Activated CD4-positive, alpha-beta memory T cell treated with anti-CD3 and anti-CD28 coated beads, Interleukin-2, amount 10 ng/mL, durations not matched to agents 7 days and 5 days (primary cell): ENCODE results near the gene TBL2. TPM values are rescaled to one million over a fixed set of nuclear protein-coding genes. Genes with fewer than 3 reads are reported as not detected.
A peak's percentile ranks its signal among the peaks of the same experiment; 100 is the strongest.
"Not testable (repeated sequence)": the region's sequence is repeated elsewhere in the genome, so short reads cannot be mapped to it uniquely, and the experiment has no call there.

ENCODE experiments used
- CTCF ChIA-PET: fragments of 350-600 bp; sonication (Branson Sonifier 250); formaldehyde crosslinking; loops from one replicate; lab custom pipeline; 2021; ENCODE audit warnings: antibody characterized with exemption, inconsistent platforms; lab: Charles Lee
- POLR2A ChIA-PET: fragments of 350-600 bp; sonication (Branson Sonifier 250); formaldehyde crosslinking; loops from one replicate; lab custom pipeline; 2021; ENCODE audit warnings: antibody characterized with exemption; lab: Charles Lee
- DNase-seq: peaks from one replicate; pipeline ENCODE4 v3.0.0-alpha.2; 2020
- H3K27ac Mint-ChIP-seq: one replicate; pipeline ENCODE4 v1.8.0; 2021; ENCODE audit warnings: mild to moderate bottlenecking, mixed read lengths
- H3K27me3 Mint-ChIP-seq: one replicate; pipeline ENCODE4 v1.8.0; 2021; ENCODE audit warnings: mixed read lengths
- H3K36me3 Mint-ChIP-seq: one replicate; pipeline ENCODE4 v1.8.0; 2021; ENCODE audit warnings: low read depth, mixed read lengths
- H3K4me1 Mint-ChIP-seq: one replicate; pipeline ENCODE4 v1.8.0; 2021; ENCODE audit warnings: mixed read lengths
- H3K4me3 Mint-ChIP-seq: one replicate; pipeline ENCODE4 v1.8.0; 2021; ENCODE audit warnings: mild to moderate bottlenecking, mixed read lengths
- H3K9me3 Mint-ChIP-seq: one replicate; pipeline ENCODE4 v1.8.0; 2021; ENCODE audit warnings: mixed read lengths
- total RNA-seq, 2 experiments: library from RNA; stranded (reverse); gene quantifications; one replicate each; pipeline ENCODE4 v1.2.3, GENCODE V29; 2021

TBL2 gene
- total RNA-seq, 2 experiments from 2014 or later: 27.1 to 29.0 TPM

- peaks cover 59% of the 10 kb centered on the region for H3K36me3 Mint-ChIP-seq
- H3K9me3 Mint-ChIP-seq: no peaks in the 10 kb centered on the region
- peaks cover 14% of the 10 kb centered on the region for H3K4me1 Mint-ChIP-seq
- no peaks in the 10 kb centered on the region for H3K27me3 Mint-ChIP-seq
- H3K27ac Mint-ChIP-seq: no peak overlapping the region
- H3K4me3 Mint-ChIP-seq: no peak overlapping the region
- DNase-seq: no peak
- POLR2A ChIA-PET: interaction anchor here (1.2 to 1.6 kb wide), 3 partner anchors 10 to 24 kb away, joined by 4 read pairs; no protein-coding TSS in a partner anchor
- CTCF ChIA-PET: interaction anchor here (1.6 kb wide), 1 partner anchor 627 kb away, joined by 5 read pairs; no protein-coding TSS in a partner anchor
These were observed 36.7 kb downstream of the TBL2 start for GRCh38 chr7:73541722-73542121.

DNA sequence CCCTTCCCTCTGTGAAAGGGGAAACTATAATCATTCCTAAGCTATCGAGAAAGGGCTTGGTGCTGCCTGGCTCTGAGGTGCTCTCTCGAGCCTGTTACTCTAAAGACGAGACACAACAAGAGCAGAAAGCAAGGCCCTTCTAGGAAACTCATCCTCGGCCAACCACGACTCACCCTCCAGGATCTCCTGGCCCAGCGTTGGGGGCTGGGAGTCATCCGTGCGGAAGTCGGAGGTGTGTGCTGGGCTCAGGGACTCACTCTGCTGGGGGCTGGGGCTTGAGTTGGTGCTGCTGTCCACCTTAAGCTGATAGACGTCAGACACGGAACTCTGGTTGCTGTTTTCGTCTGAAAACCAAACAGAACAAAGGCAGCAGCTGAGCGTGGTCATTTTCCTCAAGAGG lies 38.7 kb downstream of the TBL2 start:
- ChIA-PET POLR2A (interaction anchor here (0.9 to 4.0 kb wide), 2 partner anchors 17 to 18 kb away, joined by 3 to 20 read pairs; partner anchors contain the start of gene BAZ1B), CTCF (interaction anchor here (0.6 kb wide), 1 partner anchor 12 kb away, joined by 3 read pairs; no protein-coding TSS in a partner anchor)
- Mint-ChIP-seq H3K9me3 (no peaks in the 10 kb centered on the region), H3K36me3 (peaks cover 60% of the 10 kb centered on the region), H3K27me3 (no peaks in the 10 kb centered on the region), H3K4me1 (peaks cover 5% of the 10 kb centered on the region), H3K27ac (no peak overlapping the region), H3K4me3 (no peak overlapping the region)
- DNase-seq: no peak

DNA sequence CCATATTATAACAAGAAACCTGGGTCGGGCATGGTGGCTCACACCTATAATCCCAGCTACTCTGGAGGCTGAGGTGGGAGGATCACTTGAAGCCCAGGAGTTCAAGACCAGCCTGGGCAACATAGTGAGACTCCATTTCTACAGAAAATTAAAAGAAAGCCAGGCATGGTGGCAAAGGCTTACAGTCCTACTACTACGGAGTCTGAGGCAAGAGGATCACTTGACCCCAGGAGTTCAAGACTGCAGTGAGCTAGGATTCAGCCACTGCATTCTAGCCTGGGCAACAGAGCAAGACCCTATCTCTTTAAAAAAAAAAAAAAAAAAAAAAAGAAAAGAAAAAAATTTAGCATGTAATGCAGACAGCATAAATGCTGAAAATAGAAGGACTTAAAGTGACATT lies 39.9 kb downstream of the TBL2 start:
- DNase-seq, H3K4me1 Mint-ChIP-seq, CTCF ChIA-PET, H3K4me3 Mint-ChIP-seq, H3K9me3 Mint-ChIP-seq, H3K27ac Mint-ChIP-seq, H3K27me3 Mint-ChIP-seq: not testable (repeated sequence)
- POLR2A ChIA-PET: interaction anchor here (0.6 to 4.0 kb wide), 3 partner anchors 9 to 17 kb away, joined by 3 to 20 read pairs (median 3); partner anchors contain the start of gene BAZ1B
- peaks cover 57% of the 10 kb centered on the region for H3K36me3 Mint-ChIP-seq

GRCh38 chr7:73537051-73537450 lies 41.3 kb downstream of the TBL2 start:
- no peaks in the 10 kb centered on the region for H3K27me3 Mint-ChIP-seq
- CTCF ChIA-PET: no interaction called here
- POLR2A ChIA-PET: interaction anchor here (1.3 to 4.0 kb wide), 2 partner anchors 11 to 15 kb away, joined by 3 to 20 read pairs; partner anchors contain the start of gene BAZ1B
- H3K36me3 Mint-ChIP-seq: peaks cover 48% of the 10 kb centered on the region
- H3K9me3 Mint-ChIP-seq: no peaks in the 10 kb centered on the region
- H3K4me3 Mint-ChIP-seq: no peak overlapping the region
- peaks cover 2% of the 10 kb centered on the region for H3K4me1 Mint-ChIP-seq
- DNase-seq: no peak
- no peak overlapping the region for H3K27ac Mint-ChIP-seq

GRCh38 chr7:73536479-73536878 lies 41.9 kb downstream of the TBL2 start:
- Mint-ChIP-seq H3K27me3 (no peaks in the 10 kb centered on the region), H3K27ac (no peak overlapping the region), H3K4me1 (peaks cover 2% of the 10 kb centered on the region), H3K4me3 (no peak overlapping the region), H3K9me3 (no peaks in the 10 kb centered on the region), H3K36me3 (peaks cover 43% of the 10 kb centered on the region)
- ChIA-PET POLR2A (interaction anchor here (1.3 kb wide), 3 partner anchors 12 to 21 kb away, joined by 3 to 7 read pairs (median 4); partner anchors contain the start of gene BCL7B), CTCF (no interaction called here)
- no peak for DNase-seq

- POLR2A ChIA-PET: interaction anchor here (1.3 kb wide), 3 partner anchors 12 to 21 kb away, joined by 3 to 7 read pairs (median 4); partner anchors contain the start of gene BCL7B
- H3K27ac Mint-ChIP-seq: not testable (repeated sequence)
These were observed 42.5 kb downstream of the TBL2 start for GRCh38 chr7:73535918-73536317.

DNA sequence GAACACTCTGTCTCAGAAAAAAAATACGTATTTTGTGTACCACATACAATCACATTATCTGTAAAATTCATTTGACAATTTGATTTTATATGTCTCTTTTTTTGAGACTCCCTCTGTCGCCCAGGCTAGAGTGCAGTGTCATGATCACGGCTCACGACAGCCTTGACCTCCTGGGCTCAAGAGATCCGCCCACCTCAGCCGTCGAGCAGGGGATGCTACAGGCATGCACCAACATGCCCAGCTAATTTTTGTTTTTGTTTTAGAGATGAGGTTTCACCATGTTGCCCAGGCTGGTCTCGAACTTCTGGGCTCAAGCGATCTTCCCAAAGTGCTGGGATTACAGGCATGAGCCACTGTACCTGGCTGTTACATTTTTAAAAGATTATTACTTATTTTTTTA lies 44.6 kb downstream of the TBL2 start:
- Mint-ChIP-seq H3K36me3 (peaks cover 31% of the 10 kb centered on the region), H3K4me1 (no peaks in the 10 kb centered on the region), H3K4me3 (no peak overlapping the region), H3K27ac (no peak overlapping the region), H3K9me3 (no peaks in the 10 kb centered on the region), H3K27me3 (no peaks in the 10 kb centered on the region)
- ChIA-PET POLR2A (no interaction called here), CTCF (no interaction called here)
- no peak for DNase-seq

More at GRCh38 chr7:73535918-73536317, 42.5 kb downstream of the TBL2 start:
- H3K4me1 Mint-ChIP-seq, CTCF ChIA-PET, DNase-seq, H3K27me3 Mint-ChIP-seq, H3K9me3 Mint-ChIP-seq, H3K4me3 Mint-ChIP-seq: not testable (repeated sequence)
- peaks cover 39% of the 10 kb centered on the region for H3K36me3 Mint-ChIP-seq

DNA sequence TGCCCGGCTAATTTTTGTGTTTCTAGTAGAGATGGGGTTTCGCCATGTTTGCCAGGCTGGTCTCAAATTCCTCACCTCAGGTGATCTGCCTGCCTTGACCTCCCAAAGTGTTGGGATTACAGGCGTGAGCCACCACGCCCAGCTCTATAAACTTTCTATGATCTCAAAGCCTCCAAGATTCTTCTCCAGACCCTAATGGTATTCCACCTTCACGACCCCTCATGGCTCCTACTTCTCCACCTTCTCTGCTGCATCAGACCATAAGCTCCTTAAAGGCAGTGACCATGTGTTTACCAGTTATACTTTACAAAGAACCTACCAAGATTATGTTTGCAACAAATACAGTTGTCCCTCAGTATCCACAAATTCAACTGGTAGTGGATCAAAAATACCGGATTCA lies 46.2 kb downstream of the TBL2 start:
- H3K4me3 Mint-ChIP-seq: no peak overlapping the region
- H3K36me3 Mint-ChIP-seq: peaks cover 18% of the 10 kb centered on the region
- ChIA-PET POLR2A (interaction anchor here (0.8 to 2.3 kb wide), 5 partner anchors 10 to 25 kb away, joined by 3 to 8 read pairs (median 4); partner anchors contain the start of gene BAZ1B), CTCF (no interaction called here)
- no peaks in the 10 kb centered on the region for H3K27me3 Mint-ChIP-seq
- no peak for DNase-seq
- H3K4me1 Mint-ChIP-seq: peaks cover 7% of the 10 kb centered on the region
- H3K27ac Mint-ChIP-seq: no peak overlapping the region
- no peaks in the 10 kb centered on the region for H3K9me3 Mint-ChIP-seq

DNA sequence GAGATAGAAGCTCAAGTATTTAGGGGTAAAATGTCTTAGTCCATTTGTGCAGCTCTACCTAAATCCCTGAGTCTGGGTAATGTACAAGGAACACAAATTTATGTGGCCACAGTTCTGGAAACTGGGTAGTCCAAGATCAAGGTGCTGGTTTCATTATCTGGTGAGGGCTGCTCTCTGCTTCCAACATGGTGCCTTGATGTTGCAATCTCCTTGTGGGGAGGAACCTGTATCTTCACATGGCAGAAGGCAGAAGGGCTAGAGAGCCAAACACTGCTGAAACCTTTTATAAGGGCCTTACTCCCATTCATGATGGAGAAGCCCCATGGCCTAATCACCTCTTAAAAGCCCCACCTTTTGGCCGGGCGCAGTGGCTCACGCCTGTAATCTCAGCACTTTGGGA lies 47.6 kb downstream of the TBL2 start:
- no peaks in the 10 kb centered on the region for H3K9me3 Mint-ChIP-seq
- H3K4me3 Mint-ChIP-seq: no peak overlapping the region
- H3K4me1 Mint-ChIP-seq: peaks cover 17% of the 10 kb centered on the region
- POLR2A ChIA-PET: interaction anchor here (1.2 to 2.3 kb wide), 2 partner anchors 9 to 17 kb away, joined by 4 to 8 read pairs; partner anchors contain the start of gene BAZ1B
- no peak for DNase-seq
- no peaks in the 10 kb centered on the region for H3K27me3 Mint-ChIP-seq
- CTCF ChIA-PET: interaction anchor here (0.6 kb wide), 1 partner anchor 122 kb away, joined by 3 read pairs; no protein-coding TSS in a partner anchor
- peaks cover 8% of the 10 kb centered on the region for H3K36me3 Mint-ChIP-seq
- no peak overlapping the region for H3K27ac Mint-ChIP-seq

DNA sequence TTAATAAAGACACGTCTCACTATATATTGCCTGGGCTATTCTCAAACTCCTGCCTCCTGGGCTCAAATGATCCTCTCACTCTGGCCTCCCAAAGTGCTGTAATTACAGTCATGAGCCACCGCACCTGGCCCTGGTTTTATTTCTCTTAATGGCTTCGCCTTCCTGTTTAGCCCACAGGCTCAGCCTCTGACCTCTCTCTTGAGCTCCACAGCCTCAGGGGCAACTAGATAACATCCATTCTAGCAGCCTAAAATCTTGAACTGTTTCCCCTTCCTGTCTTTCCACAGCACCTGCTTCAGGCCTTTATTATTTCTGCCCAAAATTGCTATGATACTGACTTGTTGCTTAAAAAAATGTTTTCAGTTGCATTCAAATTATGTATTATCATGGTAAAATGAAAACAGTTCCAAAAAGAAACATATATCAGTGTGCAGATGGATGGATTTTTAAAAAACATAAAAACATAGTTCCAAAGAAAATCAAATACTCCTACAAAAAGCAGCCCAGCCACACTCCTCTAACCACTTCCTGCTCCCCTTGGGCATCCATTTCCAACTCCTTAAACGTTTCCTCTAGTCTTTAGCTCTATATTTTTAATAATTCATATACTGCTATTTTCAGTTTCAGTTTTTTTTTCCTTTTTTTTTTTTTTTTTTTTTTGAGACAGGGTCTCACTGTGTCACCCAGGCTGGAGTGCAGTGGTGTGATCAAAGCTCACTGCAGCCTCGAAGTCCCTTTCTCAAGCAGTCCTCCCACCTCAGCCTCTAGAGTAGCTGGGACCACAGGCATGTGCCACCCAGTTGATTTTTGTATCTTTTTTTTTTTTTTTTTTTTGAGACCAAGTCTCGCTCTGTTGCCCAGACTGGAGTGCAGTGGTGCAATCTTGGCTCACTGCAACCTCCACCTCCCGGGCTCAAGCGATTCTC lies 51.2 kb downstream of the TBL2 start:
- peak overlapping the region; percentile 82 for H3K27ac Mint-ChIP-seq
- peaks cover 39% of the 10 kb centered on the region for H3K4me1 Mint-ChIP-seq
- ChIA-PET CTCF (interaction anchor here (0.7 to 1.6 kb wide), 5 partner anchors 11 to 51 kb away, joined by 3 to 6 read pairs (median 3); partner anchors contain the start of gene TBL2), POLR2A (interaction anchor here (1.4 to 3.0 kb wide), 4 partner anchors 8 to 39 kb away, joined by 3 to 26 read pairs (median 8); partner anchors contain the start of gene BCL7B)
- peaks cover 1% of the 10 kb centered on the region for H3K36me3 Mint-ChIP-seq
- H3K9me3 Mint-ChIP-seq: no peaks in the 10 kb centered on the region
- no peak overlapping the region for H3K4me3 Mint-ChIP-seq
- DNase-seq: peak; percentile 31
- no peaks in the 10 kb centered on the region for H3K27me3 Mint-ChIP-seq

DNA sequence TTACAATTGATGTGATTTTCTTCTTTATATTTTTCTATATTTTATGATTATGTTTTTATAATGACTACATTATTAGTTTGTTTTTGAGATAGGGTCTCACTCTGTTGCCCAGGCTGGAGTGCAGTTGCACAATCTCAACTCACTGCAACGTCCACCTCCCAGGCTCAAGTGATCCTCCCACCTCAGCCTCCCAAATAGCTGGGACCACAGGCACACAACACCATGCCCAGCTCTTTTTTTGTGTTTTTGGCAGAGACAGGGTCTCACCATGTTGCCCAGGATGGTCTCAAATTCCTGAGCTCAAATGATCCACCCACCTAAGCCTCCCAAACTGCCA lies 52.3 kb downstream of the TBL2 start:
- ChIA-PET POLR2A (interaction anchor here (0.9 to 3.0 kb wide), 4 partner anchors 13 to 40 kb away, joined by 3 to 26 read pairs (median 5); partner anchors contain the start of gene BCL7B), CTCF (interaction anchor here (0.6 to 0.8 kb wide), 2 partner anchors 18 to 22 kb away, joined by 3 to 5 read pairs; no protein-coding TSS in a partner anchor)
- not testable (repeated sequence) for H3K36me3 Mint-ChIP-seq, H3K27ac Mint-ChIP-seq, H3K27me3 Mint-ChIP-seq, DNase-seq, H3K4me3 Mint-ChIP-seq, H3K9me3 Mint-ChIP-seq
- H3K4me1 Mint-ChIP-seq: peaks cover 39% of the 10 kb centered on the region

- no peaks in the 10 kb centered on the region for H3K27me3 Mint-ChIP-seq
- peak; percentile 98 for DNase-seq
- H3K4me1 Mint-ChIP-seq: peaks cover 61% of the 10 kb centered on the region
- H3K9me3 Mint-ChIP-seq: no peaks in the 10 kb centered on the region
- H3K36me3 Mint-ChIP-seq: peaks cover 35% of the 10 kb centered on the region
- ChIA-PET POLR2A (interaction anchor here (0.6 to 5.4 kb wide), 25 partner anchors 9 to 693 kb away, joined by 3 to 100 read pairs (median 5); partner anchors contain the start of genes ABHD11, BCL7B, METTL27 and STX1A), CTCF (interaction anchor here (0.9 to 1.6 kb wide), 10 partner anchors 27 to 219 kb away, joined by 3 to 8 read pairs (median 4); partner anchors contain the start of genes BCL7B and TBL2)
- H3K4me3 Mint-ChIP-seq: peak within 1 kb of the TSS; percentile 92
- H3K27ac Mint-ChIP-seq: peak within 1 kb of the TSS; percentile 88
These were observed 56.1 kb downstream of the TBL2 start, which contains the start of gene BAZ1B for GRCh38 chr7:73522105-73522872. Gene BAZ1B, minus strand, starts transcription at chr7:73522293. Its CDS starts 360 bp downstream, at chr7:73521933.
